GM18868 (cell line): ENCODE results near the gene EHBP1.

ENCODE experiments used
- ATAC-seq: cut with Tn5 transposase; IDR thresholded peaks from one replicate; pipeline ENCODE4 v1.9.1; 2021; ENCODE audit warnings: mild to moderate bottlenecking, moderate library complexity; ENCODE audit not compliant: unreplicated experiment

Gene EHBP1

DNA sequence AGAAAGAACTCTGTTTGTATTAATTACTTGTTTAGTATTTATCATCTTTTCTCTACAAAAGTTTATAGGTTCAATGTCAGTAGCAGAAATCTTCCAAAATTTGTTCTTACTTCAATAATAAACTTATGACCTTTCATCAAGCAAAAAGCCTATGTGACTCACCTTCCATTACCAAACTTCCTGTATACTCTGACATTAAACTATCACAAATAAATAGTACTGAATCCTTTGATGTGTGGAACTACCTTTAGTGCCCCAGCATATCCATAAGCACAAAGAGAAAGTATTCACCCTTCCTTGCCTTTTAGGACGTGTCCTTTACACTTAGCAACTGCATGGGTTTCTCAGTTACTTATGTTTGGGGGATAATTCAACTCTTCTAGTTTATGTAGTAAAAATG lies 166.0 kb downstream of the EHBP1 start:
- no peak for ATAC-seq

DNA sequence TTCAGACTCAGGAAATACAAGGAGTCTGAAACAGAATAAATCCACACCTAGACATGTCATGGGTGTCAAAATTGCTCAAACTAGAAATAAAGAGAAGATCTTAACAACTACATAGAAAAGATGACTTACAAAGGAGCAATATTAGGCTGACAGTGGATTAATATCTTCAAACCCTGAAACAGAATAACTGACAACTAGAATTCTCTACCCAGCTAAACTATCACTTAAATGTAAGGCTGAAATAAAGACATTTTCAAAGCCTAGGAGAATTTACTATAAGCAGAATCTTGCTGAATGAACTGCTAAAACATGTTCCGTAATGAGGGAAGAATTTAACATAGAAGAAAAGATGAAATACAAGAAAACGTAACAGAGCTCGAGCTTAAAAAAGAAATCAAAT lies 168.1 kb downstream of the EHBP1 start:
- no peak for ATAC-seq

GRCh38 chr2:62874881-62875383 lies 169.4 kb downstream of the EHBP1 start:
- ATAC-seq = no peak

DNA sequence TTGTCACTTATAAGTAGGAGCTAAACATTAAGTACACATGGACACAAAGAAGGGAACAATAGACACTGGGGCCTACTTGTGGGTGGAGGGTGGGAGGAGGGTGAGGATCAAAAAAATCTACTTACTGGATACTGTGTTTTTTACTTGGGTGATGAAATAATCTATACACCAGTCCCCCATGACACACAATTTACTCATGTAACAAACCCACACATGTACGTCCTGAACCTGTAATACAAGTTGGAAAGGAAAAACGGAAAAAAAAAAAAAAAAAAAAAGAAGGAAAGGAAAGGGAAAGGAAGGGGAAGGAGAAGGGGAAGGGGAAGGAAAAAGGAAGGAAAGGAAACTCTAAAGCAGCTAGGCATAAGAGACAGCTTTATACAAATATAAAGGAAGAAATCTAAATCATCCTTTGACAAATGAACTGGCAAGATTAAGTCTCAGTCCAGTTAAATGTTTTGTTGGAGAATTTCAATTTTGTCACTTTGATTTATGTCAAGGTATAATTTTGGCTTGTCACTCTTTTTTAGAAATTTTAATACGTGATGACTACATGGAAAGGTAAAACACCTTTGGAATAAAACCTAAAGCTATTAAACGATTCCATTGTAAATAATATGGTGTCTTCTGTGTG lies 175.8 kb downstream of the EHBP1 start:
- no peak for ATAC-seq

- no peak for ATAC-seq
Measured at GRCh38 chr2:62883629-62884028, 178.1 kb downstream of the EHBP1 start.

DNA sequence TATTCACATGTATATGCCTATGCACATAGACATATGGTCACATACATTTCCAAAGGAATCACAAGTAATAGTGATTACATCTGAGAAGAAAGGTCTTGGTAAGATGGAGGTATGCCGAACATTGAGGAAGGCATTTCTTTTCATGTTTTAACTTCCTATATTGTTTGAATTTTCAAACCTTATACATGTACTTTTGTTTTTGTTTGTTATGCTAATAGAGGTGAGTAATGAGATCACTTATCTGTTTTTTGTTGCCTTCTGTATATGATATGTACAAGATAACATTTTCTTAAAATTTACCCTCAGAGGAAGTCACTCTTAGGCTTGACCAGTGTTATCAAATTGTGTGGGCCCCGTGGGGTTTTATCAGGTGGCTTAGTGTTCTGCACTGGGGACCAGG lies 178.6 kb downstream of the EHBP1 start:
- ATAC-seq = no peak

DNA sequence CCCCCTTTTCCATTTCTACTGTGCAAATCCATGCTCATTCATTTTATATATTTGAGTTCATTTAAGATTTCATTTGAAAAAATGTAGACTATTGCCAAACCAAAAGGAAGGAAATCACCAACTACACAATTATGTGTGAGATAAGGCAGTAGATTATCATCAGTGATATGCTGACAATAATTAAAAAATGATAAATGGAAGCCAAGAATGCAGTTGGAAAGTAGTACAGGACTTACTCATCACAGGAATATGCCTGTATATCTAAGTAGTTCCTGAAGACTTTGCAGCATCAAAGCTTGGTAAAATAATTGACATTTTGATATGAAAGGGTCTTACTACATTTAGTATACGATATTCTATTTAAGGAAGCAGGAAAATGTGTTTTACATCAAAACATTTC lies 179.0 kb downstream of the EHBP1 start:
- no peak for ATAC-seq

- no peak for ATAC-seq
Measured at GRCh38 chr2:62894966-62895631, 189.6 kb downstream of the EHBP1 start.

- ATAC-seq = no peak
Measured at GRCh38 chr2:62895632-62896009, 190.1 kb downstream of the EHBP1 start.

DNA sequence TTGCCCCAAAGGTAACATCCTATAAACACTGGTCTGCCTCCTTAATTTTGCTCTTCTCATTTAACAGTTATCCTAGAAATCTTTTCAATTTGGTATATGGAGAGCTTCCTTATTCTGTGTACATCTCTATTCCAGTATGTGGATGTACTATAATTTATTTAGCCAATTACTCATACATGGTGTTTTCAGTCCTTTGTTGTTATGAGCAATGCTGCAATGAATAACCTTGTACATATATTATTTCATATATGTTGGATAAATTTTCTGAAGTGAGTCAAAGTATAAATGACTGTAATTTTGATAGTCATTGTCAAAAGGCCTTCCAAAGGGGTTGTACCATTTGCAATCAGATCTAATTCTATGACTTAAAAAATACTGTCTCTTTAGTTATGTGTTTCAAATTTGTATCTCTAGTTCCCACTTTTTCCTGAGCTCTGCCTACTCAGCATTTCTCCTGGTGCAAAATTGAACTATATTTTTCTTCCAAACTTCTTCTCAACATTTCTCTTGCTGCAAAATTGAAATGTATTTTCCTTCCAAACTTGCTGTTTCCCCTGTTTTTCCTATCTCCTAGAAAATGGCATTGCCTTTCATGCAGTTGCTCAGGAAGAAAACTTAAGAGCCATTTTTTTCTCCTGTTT lies 191.8 kb downstream of the EHBP1 start:
- no peak for ATAC-seq

GRCh38 chr2:62904344-62904743 lies 198.8 kb downstream of the EHBP1 start:
- ATAC-seq = no peak

DNA sequence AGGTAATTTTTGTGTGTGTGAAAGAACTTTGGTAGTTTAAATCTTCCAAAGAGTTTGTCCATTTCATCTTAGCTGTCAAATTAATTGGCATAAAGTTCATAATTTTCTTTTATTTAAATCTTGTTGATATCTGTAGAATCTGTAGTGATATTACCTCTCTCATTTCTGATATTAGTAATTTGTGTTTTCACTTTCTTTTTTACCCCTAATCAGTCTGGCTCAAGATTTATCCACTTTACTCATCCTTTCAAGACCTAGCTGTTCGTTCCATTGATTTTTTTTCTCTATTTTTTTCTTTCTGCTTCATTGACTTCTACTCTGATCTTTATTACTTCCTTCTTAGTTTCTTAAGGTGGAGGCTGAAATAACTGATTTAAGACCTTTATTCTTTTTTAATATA lies 202.6 kb downstream of the EHBP1 start:
- ATAC-seq = no peak

DNA sequence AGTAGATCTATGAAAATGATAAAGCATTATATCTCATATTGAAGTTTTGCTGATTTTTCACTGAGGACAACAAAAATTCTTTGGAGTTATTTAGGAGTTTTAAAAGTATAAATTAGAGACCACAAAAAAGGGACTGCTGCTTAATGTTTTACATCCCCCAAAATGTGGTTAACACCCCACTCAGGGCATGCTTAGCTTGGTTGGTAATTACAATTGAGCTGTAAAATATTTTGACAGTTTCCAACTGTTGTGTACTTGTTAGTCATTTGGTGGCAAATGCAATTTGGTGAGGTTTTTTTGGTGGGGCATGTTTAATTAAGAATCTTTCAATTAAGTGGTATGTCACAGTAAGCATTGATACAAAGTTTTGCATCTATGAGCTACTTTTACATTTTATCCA lies 207.8 kb downstream of the EHBP1 start:
- no peak for ATAC-seq

- no peak for ATAC-seq
Measured at GRCh38 chr2:62919041-62919440, 213.5 kb downstream of the EHBP1 start.

GRCh38 chr2:62920070-62920469 lies 214.6 kb downstream of the EHBP1 start:
- no peak for ATAC-seq

DNA sequence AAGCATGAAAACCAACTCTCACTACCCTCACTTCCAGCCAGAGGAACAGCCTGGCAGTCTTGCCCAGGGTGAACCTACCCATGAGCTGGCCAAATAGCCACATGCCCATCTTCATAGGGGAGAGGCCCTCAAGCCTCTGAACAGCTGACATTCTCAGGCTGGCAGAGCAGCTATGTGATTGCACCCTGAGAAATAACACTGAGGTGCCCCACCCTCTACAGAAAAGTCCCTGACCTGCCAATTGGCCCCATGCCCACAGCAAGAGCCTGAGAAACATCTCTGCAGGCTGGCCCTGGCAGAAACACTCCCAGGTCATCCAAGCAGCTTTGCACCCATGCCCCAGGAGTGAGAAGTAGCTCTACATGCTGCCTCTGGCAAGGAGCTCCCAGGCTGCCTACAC lies 217.7 kb downstream of the EHBP1 start:
- no peak for ATAC-seq

GRCh38 chr2:62923881-62924280 lies 218.4 kb downstream of the EHBP1 start:
- no peak for ATAC-seq

DNA sequence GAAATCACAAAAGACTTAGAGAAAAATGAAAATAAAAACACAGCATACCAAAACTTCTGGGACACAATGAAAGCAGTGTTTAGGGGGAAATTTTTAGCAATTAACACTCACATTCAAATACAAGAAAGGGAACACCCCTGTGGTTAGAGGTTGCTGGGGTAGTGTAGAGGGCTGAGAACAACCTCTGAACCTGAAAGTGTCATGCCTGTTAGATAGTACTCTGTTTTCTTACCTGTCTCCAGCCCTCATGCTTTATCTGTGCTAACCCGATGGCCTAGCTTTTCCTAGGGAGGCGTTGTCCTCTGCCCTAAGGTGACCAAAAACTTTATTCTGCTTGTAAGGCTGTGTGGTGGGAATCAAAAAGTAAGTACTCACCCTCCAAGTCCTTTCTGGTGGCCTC lies 222.5 kb downstream of the EHBP1 start:
- ATAC-seq = peak; percentile 72

- ATAC-seq = no peak
Measured at GRCh38 chr2:62931536-62931935, 226.0 kb downstream of the EHBP1 start.

DNA sequence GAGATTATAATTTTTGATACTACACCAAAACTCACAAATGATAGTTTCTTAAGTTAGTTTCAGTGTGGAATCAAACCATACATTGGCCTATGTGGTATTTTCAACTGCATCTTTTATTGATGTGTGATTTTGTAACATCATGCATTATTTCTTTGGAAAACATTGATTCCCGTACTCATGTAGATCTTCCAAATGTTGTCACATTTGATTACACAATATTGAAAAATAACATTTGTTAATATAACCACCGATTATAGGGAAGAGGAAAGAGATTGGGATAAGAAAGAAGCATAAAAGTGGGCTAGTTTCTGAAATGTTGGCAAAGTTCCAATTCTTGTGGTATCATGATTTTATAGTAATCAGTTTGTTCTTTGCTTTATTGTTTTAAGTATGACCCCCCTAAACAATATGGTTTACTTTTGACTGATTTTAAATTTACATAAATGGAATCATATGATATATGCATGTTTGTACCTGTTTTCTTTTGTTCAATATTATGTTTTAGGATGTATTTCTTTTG lies 227.9 kb downstream of the EHBP1 start:
- ATAC-seq = no peak

GRCh38 chr2:62934517-62934916 lies 229.0 kb downstream of the EHBP1 start:
- ATAC-seq = no peak

- no peak for ATAC-seq
Measured at GRCh38 chr2:62938126-62938525, 232.6 kb downstream of the EHBP1 start.
